CD4-positive, CD25-positive, alpha-beta regulatory T cell (primary cell): ENCODE data around the gene TMEM187. TPM values are rescaled to one million over a fixed set of nuclear protein-coding genes. Genes with fewer than 3 reads are reported as not detected.

Source experiments
- ATAC-seq, 2 donors: fragments of 150-1000 bp; cut with Tn5 transposase; one replicate each; pipeline ENCODE4 v1.10.0; 2021; ENCODE audit warnings: low read depth in 2 of 2, moderate number of reproducible peaks in 2 of 2, moderate library complexity in 1 of 2
- DNase-seq, 3 donors: peaks; one replicate each; pipeline versions ENCODE4 v3.0.0 to v3.0.0-alpha.2; 2012 to 2022; ENCODE audit warnings: mixed read lengths in 1 of 3
- H3K27ac ChIP-seq: one replicate; pipeline ENCODE4 v1.7.0; 2013; ENCODE audit warnings: mild to moderate bottlenecking, low read length; ENCODE audit not compliant: insufficient read depth, poor library complexity, severe bottlenecking
- H3K27me3 ChIP-seq: one replicate; pipeline ENCODE4 v1.7.0; 2013; ENCODE audit warnings: low read length; ENCODE audit not compliant: control insufficient read depth, insufficient read depth
- H3K36me3 ChIP-seq: one replicate; pipeline ENCODE4 v1.7.0; 2013; ENCODE audit warnings: mild to moderate bottlenecking, low read length, moderate library complexity; ENCODE audit not compliant: control insufficient read depth, insufficient read depth
- H3K4me1 ChIP-seq: 2 replicates; pipeline ENCODE4 v1.7.0; 2013; ENCODE audit warnings: mild to moderate bottlenecking, low read length; ENCODE audit not compliant: insufficient read depth, control insufficient read depth, poor library complexity, severe bottlenecking
- H3K4me3 ChIP-seq: one replicate; pipeline ENCODE4 v1.7.0; 2013; ENCODE audit warnings: low read depth, mild to moderate bottlenecking, low read length, moderate library complexity
- H3K9me3 ChIP-seq, 2 experiments: 1 replicate in 1 of 2; 2 replicates in 1 of 2; pipeline ENCODE4 v1.7.0; 2013; ENCODE audit warnings: low read length in 2 of 2, mild to moderate bottlenecking in 1 of 2, moderate library complexity in 1 of 2; ENCODE audit not compliant: control insufficient read depth in 2 of 2
- H3K27ac Mint-ChIP-seq, 3 donors: one replicate each; pipeline ENCODE4 v1.8.0; 2020 to 2022; ENCODE audit warnings: mild to moderate bottlenecking in 3 of 3, mixed read lengths in 3 of 3, moderate library complexity in 2 of 3
- H3K27me3 Mint-ChIP-seq: one replicate; pipeline ENCODE4 v1.8.0; 2022; ENCODE audit warnings: mild to moderate bottlenecking, mixed read lengths
- H3K36me3 Mint-ChIP-seq: one replicate; pipeline ENCODE4 v1.8.0; 2020; ENCODE audit warnings: mixed read lengths
- H3K4me1 Mint-ChIP-seq, 4 donors: one replicate each; pipeline ENCODE4 v1.8.0; 2020 to 2022; ENCODE audit warnings: mixed read lengths in 4 of 4, mild to moderate bottlenecking in 1 of 4
- H3K4me3 Mint-ChIP-seq, 4 donors: one replicate each; pipeline ENCODE4 v1.8.0; 2020 to 2022; ENCODE audit warnings: mild to moderate bottlenecking in 4 of 4, mixed read lengths in 4 of 4, moderate library complexity in 3 of 4
- H3K9me3 Mint-ChIP-seq, 7 donors: one replicate each; pipeline ENCODE4 v1.8.0; 2020 to 2022; ENCODE audit warnings: mixed read lengths in 7 of 7, mild to moderate bottlenecking in 3 of 7, moderate library complexity in 2 of 7
- polyA plus RNA-seq, 4 donors: library from polyadenylated mRNA; unstranded; fragments of 300-500 nt; fragmentation: Illumina TruSeq; gene quantifications; one replicate each; pipeline ENCODE4 v1.2.3, GENCODE V29; 2021
- total RNA-seq: library from RNA; stranded (reverse); gene quantifications from one replicate; pipeline ENCODE4 v1.2.3, GENCODE V29; 2022

Gene TMEM187
- total and polyA plus RNA-seq, 5 donors from 2014 or later, result 6.0 to 21.0 (median 17.3) TPM

GRCh38 chrX:153947009-153947769 lies 25.4 kb upstream of the TMEM187 start:
- H3K36me3 Mint-ChIP-seq, result peaks cover 17% of the 10 kb centered on the region
- peak overlapping the region; percentile 47 for H3K27ac ChIP-seq
- H3K4me3 Mint-ChIP-seq, result peak overlapping the region in 2 of 4 donors; percentile 22 to 82

GRCh38 chrX:153948002-153948466 lies 24.5 kb upstream of the TMEM187 start:
- H3K27me3 Mint-ChIP-seq, result no peaks in the 10 kb centered on the region
- Histone ChIP-seq H3K27ac (no peak overlapping the region), H3K9me3 (no peaks in the 10 kb centered on the region), H3K27me3 (no peaks in the 10 kb centered on the region), H3K4me1 (peaks cover 25% of the 10 kb centered on the region), H3K36me3 (peaks cover 25% of the 10 kb centered on the region), H3K4me3 (no peak overlapping the region)
- no peak for ATAC-seq
- DNase-seq, result no peak
- peak overlapping the region in 1 of 4 donors; percentile 69 for H3K4me3 Mint-ChIP-seq
- peaks cover 17% of the 10 kb centered on the region for H3K36me3 Mint-ChIP-seq
- peaks cover 2 to 30% (median 6%) of the 10 kb centered on the region in 4 donors for H3K4me1 Mint-ChIP-seq
- H3K27ac Mint-ChIP-seq, result no peak overlapping the region
- H3K9me3 Mint-ChIP-seq, result peaks cover 0 to 2% (median 0%) of the 10 kb centered on the region in 7 donors

More at GRCh38 chrX:153947009-153947769, 25.4 kb upstream of the TMEM187 start:
- Histone ChIP-seq H3K9me3 (no peaks in the 10 kb centered on the region), H3K36me3 (peaks cover 25% of the 10 kb centered on the region), H3K4me3 (no peak overlapping the region), H3K27me3 (no peaks in the 10 kb centered on the region), H3K4me1 (peaks cover 24% of the 10 kb centered on the region)
- peak overlapping the region in 2 of 3 donors; percentile 13 to 26 for H3K27ac Mint-ChIP-seq
- ATAC-seq (peak; percentile 86), DNase-seq (peak; percentile 62 to 87 (median 79))
- H3K27me3 Mint-ChIP-seq, result no peaks in the 10 kb centered on the region
- peaks cover 0 to 2% (median 0%) of the 10 kb centered on the region in 7 donors for H3K9me3 Mint-ChIP-seq
- H3K4me1 Mint-ChIP-seq, result peaks cover 2 to 30% (median 6%) of the 10 kb centered on the region in 4 donors

- H3K9me3 ChIP-seq, result no peaks in the 10 kb centered on the region
- ATAC-seq (no peak), DNase-seq (no peak)
- Mint-ChIP-seq H3K36me3 (peaks cover 17% of the 10 kb centered on the region), H3K9me3 (peaks cover 0 to 2% (median 0%) of the 10 kb centered on the region in 7 donors), H3K27me3 (no peaks in the 10 kb centered on the region), H3K27ac (peak overlapping the region in 1 of 3 donors; percentile 36), H3K4me1 (peaks cover 2 to 27% (median 8%) of the 10 kb centered on the region in 4 donors), H3K4me3 (no peak overlapping the region)
- H3K36me3 ChIP-seq, result peaks cover 25% of the 10 kb centered on the region
- no peak overlapping the region for H3K4me3 ChIP-seq
- peaks cover 21% of the 10 kb centered on the region for H3K4me1 ChIP-seq
- no peak overlapping the region for H3K27ac ChIP-seq
- no peaks in the 10 kb centered on the region for H3K27me3 ChIP-seq
Observed at GRCh38 chrX:153948847-153949805, 23.4 kb upstream of the TMEM187 start.

GRCh38 chrX:153950127-153950526 lies 22.4 kb upstream of the TMEM187 start:
- Histone ChIP-seq H3K27me3 (no peaks in the 10 kb centered on the region), H3K27ac (no peak overlapping the region), H3K4me3 (no peak overlapping the region), H3K4me1 (peaks cover 14% of the 10 kb centered on the region), H3K36me3 (peaks cover 25% of the 10 kb centered on the region), H3K9me3 (no peaks in the 10 kb centered on the region)
- peaks cover 17% of the 10 kb centered on the region for H3K36me3 Mint-ChIP-seq
- no peak for DNase-seq
- no peaks in the 10 kb centered on the region for H3K27me3 Mint-ChIP-seq
- no peak overlapping the region for H3K27ac Mint-ChIP-seq
- H3K9me3 Mint-ChIP-seq, result peaks cover 0 to 2% (median 0%) of the 10 kb centered on the region in 7 donors
- peaks cover 2 to 23% (median 8%) of the 10 kb centered on the region in 4 donors for H3K4me1 Mint-ChIP-seq
- no peak for ATAC-seq
- H3K4me3 Mint-ChIP-seq, result no peak overlapping the region

- Histone ChIP-seq H3K4me3 (no peak overlapping the region), H3K4me1 (peaks cover 14% of the 10 kb centered on the region), H3K9me3 (no peaks in the 10 kb centered on the region), H3K27ac (no peak overlapping the region), H3K36me3 (peaks cover 36% of the 10 kb centered on the region), H3K27me3 (no peaks in the 10 kb centered on the region)
- DNase-seq (no peak), ATAC-seq (no peak)
- no peak overlapping the region for H3K27ac Mint-ChIP-seq
- peaks cover 2 to 16% (median 8%) of the 10 kb centered on the region in 4 donors for H3K4me1 Mint-ChIP-seq
- peaks cover 23% of the 10 kb centered on the region for H3K36me3 Mint-ChIP-seq
- peaks cover 0 to 2% (median 0%) of the 10 kb centered on the region in 7 donors for H3K9me3 Mint-ChIP-seq
- no peak overlapping the region for H3K4me3 Mint-ChIP-seq
- no peaks in the 10 kb centered on the region for H3K27me3 Mint-ChIP-seq
Observed at GRCh38 chrX:153951683-153952372, 20.7 kb upstream of the TMEM187 start.

- H3K9me3 ChIP-seq, result no peaks in the 10 kb centered on the region
- H3K27ac ChIP-seq, result peak overlapping the region; percentile 25
- H3K36me3 ChIP-seq, result peaks cover 42% of the 10 kb centered on the region
- DNase-seq (no peak), ATAC-seq (no peak)
- Mint-ChIP-seq H3K36me3 (peaks cover 24% of the 10 kb centered on the region), H3K4me1 (peaks cover under 1 to 9% (median 4%) of the 10 kb centered on the region in 4 donors), H3K9me3 (peaks cover 0 to 2% (median 0%) of the 10 kb centered on the region in 7 donors), H3K4me3 (no peak overlapping the region), H3K27me3 (no peaks in the 10 kb centered on the region), H3K27ac (peak overlapping the region in 1 of 3 donors; percentile 26)
- no peaks in the 10 kb centered on the region for H3K27me3 ChIP-seq
- H3K4me1 ChIP-seq, result peaks cover 7% of the 10 kb centered on the region
- H3K4me3 ChIP-seq, result no peak overlapping the region
Observed at GRCh38 chrX:153952373-153953026, 20.1 kb upstream of the TMEM187 start.
